IMR-90 (cell line): ENCODE results near the gene KLF13. TPM values are rescaled to one million over a fixed set of nuclear protein-coding genes. Genes with fewer than 3 reads are reported as not detected.

Experiments used
- ATAC-seq: fragments of 200-7000 bp; cut with Tn5 transposase; 2 replicates; pipeline ENCODE4 v1.9.1; 2020; ENCODE audit warnings: low read depth, mild to moderate bottlenecking, moderate library complexity
- BruUV-seq: library from RNA; stranded (reverse); fragments of 400-500 nt; replicated peaks from 2 replicates; lab custom pipeline; 2021; lab: Mats Ljungman, UMichigan
- CTCF ChIA-PET: fragments of 300-600 bp; formaldehyde crosslinking; extraction: SDS; loops from one replicate; lab custom pipeline; 2021; ENCODE audit warnings: antibody characterized with exemption; lab: Yijun Ruan, JAX
- POLR2A ChIA-PET: fragments of 300-600 bp; sonication (Branson Sonifier 250); formaldehyde crosslinking; loops from one replicate; lab custom pipeline; 2022; ENCODE audit warnings: antibody characterized with exemption; ENCODE audit not compliant: unreplicated experiment; lab: Charles Lee
- DNase-seq: peaks from one replicate; pipeline ENCODE4 v3.0.0; 2013
- H2AFZ ChIP-seq: replicated peaks from 2 replicates; pipeline ENCODE3; 2013; ENCODE audit warnings: low read length, mild to moderate bottlenecking; ENCODE audit not compliant: poor library complexity
- H2AK5ac ChIP-seq: 2 replicates; pipeline ENCODE4 v1.6.1; 2013; ENCODE audit warnings: low read depth, low read length, inconsistent platforms
- H2AK9ac ChIP-seq: replicated peaks from 2 replicates; pipeline ENCODE3; 2013; ENCODE audit warnings: mild to moderate bottlenecking, low read depth, low read length, moderate library complexity; ENCODE audit not compliant: poor library complexity
- H2BK120ac ChIP-seq: 2 replicates; pipeline ENCODE4 v1.6.1; 2013; ENCODE audit warnings: low read depth, low read length, inconsistent platforms
- H2BK15ac ChIP-seq: 3 replicates; pipeline ENCODE4 v1.6.1; 2013; ENCODE audit warnings: low read depth, low read length, inconsistent platforms
- H2BK20ac ChIP-seq: 2 replicates; pipeline ENCODE4 v1.6.1; 2013; ENCODE audit warnings: low read depth, mild to moderate bottlenecking, inconsistent platforms, low read length, moderate library complexity
- H2BK5ac ChIP-seq: 2 replicates; pipeline ENCODE4 v1.6.1; 2013; ENCODE audit warnings: mild to moderate bottlenecking, low read depth, low read length, inconsistent platforms; ENCODE audit not compliant: poor library complexity, severe bottlenecking
- H3K14ac ChIP-seq: replicated peaks from 2 replicates; pipeline ENCODE4 v1.6.1; 2013; ENCODE audit warnings: low read depth, low read length, inconsistent platforms
- H3K18ac ChIP-seq: 2 replicates; pipeline ENCODE4 v1.6.1; 2013; ENCODE audit warnings: low read depth, low read length, control low read depth
- H3K23ac ChIP-seq: 2 replicates; pipeline ENCODE4 v1.6.1; 2013; ENCODE audit warnings: low read depth, low read length, inconsistent platforms
- H3K27ac ChIP-seq: 2 replicates; pipeline ENCODE4 v1.5.1; 2013; ENCODE audit warnings: mild to moderate bottlenecking, control low read depth, low read length; ENCODE audit not compliant: insufficient read depth
- H3K27me3 ChIP-seq: 2 replicates; pipeline ENCODE4 v1.6.1; 2013; ENCODE audit warnings: low read length; ENCODE audit not compliant: control insufficient read depth, insufficient read depth
- H3K36me3 ChIP-seq: 2 replicates; pipeline ENCODE4 v1.6.1; 2013; ENCODE audit warnings: low read length, mixed read lengths; ENCODE audit not compliant: control insufficient read depth, insufficient read depth
- H3K4ac ChIP-seq: 2 replicates; pipeline ENCODE4 v1.6.1; 2013; ENCODE audit warnings: low read depth, low read length, inconsistent platforms
- H3K4me1 ChIP-seq: 2 replicates; pipeline ENCODE4 v1.6.1; 2013; ENCODE audit warnings: low read length, mixed read lengths; ENCODE audit not compliant: control insufficient read depth, insufficient read depth
- H3K4me2 ChIP-seq: 2 replicates; pipeline ENCODE4 v1.6.1; 2013; ENCODE audit warnings: low read depth, mild to moderate bottlenecking, control low read depth, low read length, moderate library complexity
- H3K4me3 ChIP-seq: 2 replicates; pipeline ENCODE4 v1.5.1; 2013; ENCODE audit warnings: low read depth, mild to moderate bottlenecking, control low read depth, low read length, moderate library complexity; ENCODE audit not compliant: insufficient read depth
- H3K56ac ChIP-seq: 2 replicates; pipeline ENCODE4 v1.6.1; 2013; ENCODE audit warnings: low read length, inconsistent platforms; ENCODE audit not compliant: insufficient read depth; ENCODE audit errors: extremely low read depth
- H3K79me1 ChIP-seq, 2 experiments: 2 replicates each; pipeline ENCODE4 v1.6.1; 2013; ENCODE audit warnings: low read length in 2 of 2, inconsistent platforms in 1 of 2, low read depth in 1 of 2
- H3K9ac ChIP-seq: 2 replicates; pipeline ENCODE4 v1.6.1; 2013; ENCODE audit warnings: low read depth, low read length, control low read depth
- H3K9me1 ChIP-seq: 2 replicates; pipeline ENCODE4 v1.6.1; 2013; ENCODE audit warnings: low read length, inconsistent platforms; ENCODE audit not compliant: insufficient read depth
- H3K9me3 ChIP-seq: 2 replicates; pipeline ENCODE4 v1.6.1; 2013; ENCODE audit warnings: low read length; ENCODE audit not compliant: control insufficient read depth, insufficient read depth
- H4K20me1 ChIP-seq: 2 replicates; pipeline ENCODE4 v1.6.1; 2013; ENCODE audit warnings: low read length, inconsistent platforms; ENCODE audit not compliant: insufficient read depth
- H4K5ac ChIP-seq: 2 replicates; pipeline ENCODE4 v1.6.1; 2013; ENCODE audit warnings: mild to moderate bottlenecking, low read depth, low read length, control low read depth
- H4K8ac ChIP-seq, 2 experiments: 2 replicates each; pipeline ENCODE4 v1.6.1; 2013; ENCODE audit warnings: low read depth in 2 of 2, low read length in 2 of 2, control low read depth in 1 of 2, inconsistent platforms in 1 of 2
- H4K91ac ChIP-seq: 2 replicates; pipeline ENCODE4 v1.6.1; 2013; ENCODE audit warnings: low read depth, low read length, inconsistent platforms; ENCODE audit not compliant: insufficient read depth
- BHLHE40 ChIP-seq: fragments of 150-350 bp; IDR thresholded peaks from 2 replicates; pipeline ENCODE4 v1.6.1; 2016; ENCODE audit warnings: mild to moderate bottlenecking, low read depth, low read length
- CHD1 ChIP-seq: IDR thresholded peaks from 2 replicates; pipeline ENCODE4 v1.6.1; 2012; ENCODE audit warnings: low read depth, low read length, improper control_type of control experiment
- MAFK ChIP-seq: IDR thresholded peaks from 2 replicates; pipeline ENCODE4 v1.6.1; 2012; ENCODE audit warnings: low read depth, low read length, improper control_type of control experiment
- MXI1 ChIP-seq: IDR thresholded peaks from 2 replicates; pipeline ENCODE4 v1.6.1; 2012; ENCODE audit warnings: low read depth, mild to moderate bottlenecking, low read length, moderate library complexity, borderline replicate concordance
- NFE2L2 ChIP-seq: fragments of 150-350 bp; IDR thresholded peaks from 2 replicates; pipeline ENCODE4 v1.6.1; 2016; ENCODE audit warnings: low read depth, mild to moderate bottlenecking, low read length
- RCOR1 ChIP-seq: IDR thresholded peaks from 2 replicates; pipeline ENCODE4 v1.6.1; 2012; ENCODE audit warnings: mild to moderate bottlenecking, low read length, improper control_type of control experiment; ENCODE audit not compliant: insufficient replicate concordance
- USF2 ChIP-seq: fragments of 150-350 bp; IDR thresholded peaks from 2 replicates; pipeline ENCODE4 v1.6.1; 2017; ENCODE audit warnings: mild to moderate bottlenecking, antibody characterized with exemption, low read length, low read depth
- WGBS, 2 experiments: methylation state at CpG; one replicate each; pipeline versions ENCODE4 v1.1.5 to v1.1.7; 2013; ENCODE audit warnings: missing lambda C conversion rate in 2 of 2; ENCODE audit not compliant: insufficient read length in 1 of 2; ENCODE audit errors: extremely low coverage in 2 of 2; 5-methylcytosine and 5-hydroxymethylcytosine counted together
- dilution Hi-C: fragments of 300-500 bp; cut with HindIII; formaldehyde crosslinking; loops from one replicate; pipeline ENCODE4 v1.14.3; 2018; ENCODE audit warnings: low sequenced_read_pairs; ENCODE audit not compliant: unreplicated experiment
- in situ Hi-C: fragments of 300-500 bp; cut with MboI; formaldehyde crosslinking; loops from 3 replicates; pipeline ENCODE4 v1.14.3; 2019; ENCODE audit warnings: low sequenced_read_pairs, inconsistent platforms, mixed read lengths
- intact Hi-C: fragments of 100-400 bp; cut with micrococcal nuclease; formaldehyde crosslinking; loops from 2 replicates; pipeline ENCODE4 v1.10.0; 2022
- polyA plus RNA-seq, 3 experiments: library from polyadenylated mRNA; depleted of rRNA; stranded (reverse); fragments of >200 nt; gene quantifications; 2 replicates each; pipeline ENCODE4 v1.2.3, GENCODE V29; 2012; ENCODE audit warnings: low replicate concordance in 1 of 3
- total RNA-seq: library from RNA; depleted of rRNA; stranded (reverse); fragments of >200 nt; gene quantifications from 2 replicates; pipeline ENCODE4 v1.2.3, GENCODE V29; 2012

KLF13 gene
- total and polyA plus RNA-seq, 2 of the 4 experiments (the other 2 are of a cell fraction) = 9.5 to 10.6 TPM

GRCh38 chr15:31415201-31415600, 88.6 kb downstream of the KLF13 start:
- intact Hi-C loops = no loop called here
- H3K18ac ChIP-seq = no peak overlapping the region
- H4K91ac ChIP-seq = no peak overlapping the region
- TF ChIP-seq MAFK (no peak), CHD1 (no peak), USF2 (no peak), NFE2L2 (no peak), MXI1 (no peak), RCOR1 (no peak), BHLHE40 (no peak)
- no peak for DNase-seq
- no peak overlapping the region for H4K5ac ChIP-seq
- H3K4me3 ChIP-seq = no peak overlapping the region
- dilution Hi-C loops = no loop called here
- H3K56ac ChIP-seq = no peak overlapping the region
- no peak overlapping the region for H3K4me2 ChIP-seq
- H3K23ac ChIP-seq = no peak overlapping the region
- no peak overlapping the region for H2AK5ac ChIP-seq
- no peak overlapping the region for H2AFZ ChIP-seq
- ChIA-PET POLR2A (no interaction called here), CTCF (no interaction called here)
- H3K79me1 ChIP-seq = no peaks in the 10 kb centered on the region
- no peak overlapping the region for H3K9ac ChIP-seq
- no CpG with 5 or more reads among the region's 1 CpG for WGBS, 2 experiments
- no peak overlapping the region for H2AK9ac ChIP-seq
- no peaks in the 10 kb centered on the region for H3K9me1 ChIP-seq
- H4K20me1 ChIP-seq = no peaks in the 10 kb centered on the region
- ATAC-seq = no peak
- no peak overlapping the region for H2BK15ac ChIP-seq
- no peak overlapping the region for H2BK5ac ChIP-seq
- no peaks in the 10 kb centered on the region for H3K36me3 ChIP-seq
- H2BK120ac ChIP-seq = no peak overlapping the region
- in situ Hi-C loops = no loop called here
- no peak overlapping the region for H4K8ac ChIP-seq
- BruUV-seq = no TSS peak
- H3K27me3 ChIP-seq = no peaks in the 10 kb centered on the region
- no peak overlapping the region for H2BK20ac ChIP-seq
- H3K4me1 ChIP-seq = no peaks in the 10 kb centered on the region
- H3K9me3 ChIP-seq = peaks cover 8% of the 10 kb centered on the region
- H3K4ac ChIP-seq = no peak overlapping the region
- no peak overlapping the region for H3K27ac ChIP-seq
- no peak overlapping the region for H3K14ac ChIP-seq
